NCI-H146 treated with DMSO at 0.1 percent for 48 hours (cell line): ENCODE data around the gene PLPP3.

Experiments used
- DNase-seq: peaks from one replicate; lab custom pipeline; 2025; ENCODE audit not compliant: unreplicated experiment; lab: John Stamatoyannopoulos, UW

The PLPP3 gene

DNA sequence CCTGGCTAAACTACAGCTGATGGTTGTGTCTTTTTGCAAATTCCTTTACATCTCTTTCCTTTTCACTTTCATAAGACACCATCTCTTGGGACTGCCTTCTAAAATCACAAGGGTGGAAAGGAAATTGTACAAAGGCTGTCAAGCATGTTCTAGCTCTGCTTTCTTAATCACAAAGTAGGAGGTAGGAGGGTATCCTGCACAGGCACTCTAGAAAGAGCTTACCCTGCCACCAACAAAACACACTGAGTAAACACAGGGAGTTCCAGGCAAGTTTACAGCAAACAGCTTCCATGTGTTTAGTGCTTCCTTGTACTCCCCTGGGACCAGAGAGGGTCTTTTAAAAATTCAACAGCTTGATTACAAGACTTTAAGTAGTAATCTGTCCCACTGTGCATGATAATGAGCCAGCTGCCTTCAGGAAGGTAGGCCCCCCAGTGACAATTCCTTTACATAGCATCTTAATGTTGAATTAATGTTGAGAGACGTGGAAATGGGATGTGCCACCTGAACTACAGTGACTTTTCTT is 2.4 kb downstream of the PLPP3 start:
- DNase-seq = no peak

DNA sequence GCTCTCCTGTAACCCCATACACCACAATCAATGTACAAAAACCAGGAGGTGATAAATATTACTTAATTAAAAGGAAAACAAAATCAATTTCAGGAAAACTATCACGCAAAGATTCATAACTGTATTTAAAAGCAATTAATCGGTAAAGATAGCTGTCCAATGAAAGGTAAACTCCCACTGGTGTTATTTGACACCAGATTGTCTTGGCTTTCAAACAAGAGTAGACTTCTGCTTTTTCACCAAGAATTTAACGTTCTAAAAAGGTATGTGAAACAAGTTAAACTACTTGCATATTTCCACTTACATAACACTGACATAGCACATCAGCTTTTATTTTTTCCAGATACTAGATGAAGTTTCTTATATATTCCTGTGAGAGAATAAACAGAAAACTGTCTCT is 3.5 kb downstream of the PLPP3 start:
- no peak for DNase-seq

- DNase-seq = no peak
These were observed 4.6 kb downstream of the PLPP3 start for GRCh38 chr1:56574794-56575193.

DNA sequence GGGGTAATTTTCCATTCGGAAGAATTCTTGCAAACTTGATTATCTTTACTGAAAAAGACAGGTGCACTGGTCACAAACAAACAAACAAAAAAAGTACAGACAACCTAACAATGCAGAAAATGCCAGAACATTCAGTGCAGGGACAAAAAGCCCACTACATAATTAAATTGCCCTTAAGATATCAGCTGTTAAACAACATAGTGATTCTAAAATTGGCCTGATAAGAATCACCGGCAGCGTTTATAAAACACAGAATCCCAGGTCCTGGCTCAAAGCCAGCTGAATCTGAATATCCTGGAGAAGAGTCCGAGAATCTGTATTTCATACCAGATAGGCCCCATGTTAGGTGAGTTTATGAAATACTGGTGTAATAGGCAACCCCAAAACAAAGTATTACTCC is 6.1 kb downstream of the PLPP3 start:
- no peak for DNase-seq

- DNase-seq = no peak
These were observed 6.9 kb downstream of the PLPP3 start for GRCh38 chr1:56572334-56573050.

DNA sequence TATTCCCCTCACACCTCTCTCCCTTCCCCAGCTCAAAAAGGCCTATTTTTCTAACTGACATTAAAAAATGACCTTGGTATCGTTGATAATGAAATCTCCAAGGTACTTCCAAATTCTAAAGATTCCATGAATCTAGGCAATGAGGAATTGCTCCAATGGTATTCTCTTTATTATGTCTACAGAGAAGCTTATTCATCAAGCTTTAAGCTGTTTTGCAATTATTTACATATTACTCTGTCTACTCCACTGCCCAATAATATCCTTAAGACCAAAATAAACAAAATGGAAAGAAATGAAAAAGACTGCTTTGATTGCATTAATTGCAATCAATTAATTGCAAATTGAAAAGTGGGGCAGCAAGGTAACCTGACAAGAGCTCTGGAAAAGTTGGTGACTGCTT is 7.9 kb downstream of the PLPP3 start:
- DNase-seq = no peak

DNA sequence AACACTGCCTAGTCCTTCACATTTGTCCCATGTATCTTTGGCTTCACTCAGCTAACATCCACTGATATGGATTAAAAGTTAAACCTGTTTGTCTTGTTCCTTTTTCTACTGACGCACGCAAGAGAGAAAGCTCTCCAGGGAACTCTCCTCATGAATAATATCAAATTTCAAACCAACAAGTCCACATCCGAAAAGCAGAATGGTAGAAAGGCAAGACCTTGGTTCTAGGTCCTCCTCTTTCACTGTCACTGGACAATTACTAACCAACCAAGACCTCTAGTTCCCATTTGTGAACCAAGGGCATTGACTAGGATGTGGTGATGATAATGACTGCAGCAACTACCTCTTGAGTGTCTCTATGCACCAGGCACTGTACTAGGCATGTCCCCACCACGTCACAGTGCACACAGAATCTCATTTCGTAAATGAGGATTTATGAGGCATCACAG is 8.4 kb downstream of the PLPP3 start:
- DNase-seq = no peak

GRCh38 chr1:56569661-56570060 is 9.7 kb downstream of the PLPP3 start:
- no peak for DNase-seq

- no peak for DNase-seq
These were observed 12.4 kb downstream of the PLPP3 start for GRCh38 chr1:56566994-56567393.

- DNase-seq = no peak
These were observed 13.2 kb downstream of the PLPP3 start for GRCh38 chr1:56566061-56566744.

DNA sequence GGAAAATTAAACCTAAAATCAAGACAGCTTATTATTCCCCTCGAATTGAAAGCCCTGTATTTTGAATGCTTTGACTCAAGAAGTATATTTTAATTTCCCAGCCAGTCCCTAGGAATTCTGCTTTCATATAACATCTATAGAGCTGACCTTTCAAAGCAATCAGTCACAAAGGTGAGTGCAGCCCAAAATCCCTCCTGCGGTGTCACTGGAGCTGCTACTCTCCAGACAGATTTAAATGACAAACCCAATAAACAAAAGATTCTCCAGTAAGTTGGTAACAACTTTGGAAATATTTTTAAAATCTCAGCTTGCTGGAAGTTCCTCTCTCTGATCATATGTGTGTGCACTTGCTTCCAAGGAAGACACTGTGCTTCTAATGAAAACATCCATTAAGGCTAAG is 14.7 kb downstream of the PLPP3 start:
- DNase-seq = no peak

DNA sequence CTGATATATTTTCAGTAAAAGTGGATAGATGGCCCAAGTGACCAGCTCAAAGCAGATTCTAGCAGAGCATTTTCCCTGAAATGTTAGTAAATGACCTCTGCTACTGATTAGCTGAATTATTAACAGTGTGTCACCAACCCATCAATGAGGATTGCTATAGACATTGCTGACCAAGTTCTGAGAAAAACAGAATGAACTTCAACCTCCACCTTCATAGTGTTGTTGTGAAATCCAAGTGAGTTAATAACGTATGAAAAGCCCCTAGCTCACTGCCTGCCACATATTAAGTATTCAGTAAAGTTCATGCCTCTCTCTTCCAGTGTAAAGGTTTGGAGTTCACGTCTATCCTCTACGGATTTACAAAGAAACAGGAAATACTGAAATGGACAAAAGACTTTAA is 15.8 kb downstream of the PLPP3 start:
- no peak for DNase-seq

DNA sequence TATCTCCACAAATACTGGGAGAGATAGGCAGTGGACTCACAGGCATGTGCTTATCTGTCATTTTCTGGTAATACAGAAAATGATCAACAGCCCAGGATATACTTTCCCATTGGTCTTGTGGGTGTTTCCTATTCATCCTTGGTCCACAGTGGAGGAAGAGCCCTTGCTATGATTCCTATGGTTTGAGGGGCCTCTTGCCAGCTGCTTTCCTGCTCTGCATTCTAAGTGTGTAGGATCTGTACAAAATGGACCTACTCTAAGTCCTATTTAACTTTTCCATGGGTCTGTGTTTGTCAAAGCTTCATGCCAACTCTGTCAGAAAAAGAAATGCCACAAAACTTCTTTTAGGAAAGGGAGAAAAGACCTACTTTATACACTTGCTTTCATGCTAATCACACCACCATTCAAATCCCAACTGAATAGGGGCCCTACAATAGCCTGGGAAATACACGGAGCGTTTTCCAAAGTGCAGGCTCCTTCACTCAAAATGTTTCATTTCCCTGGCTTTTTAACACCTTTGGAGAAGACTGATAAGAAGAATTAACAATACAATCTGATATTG is 16.4 kb downstream of the PLPP3 start:
- DNase-seq = no peak

- DNase-seq = no peak
These were observed 17.9 kb downstream of the PLPP3 start for GRCh38 chr1:56561227-56562019.

DNA sequence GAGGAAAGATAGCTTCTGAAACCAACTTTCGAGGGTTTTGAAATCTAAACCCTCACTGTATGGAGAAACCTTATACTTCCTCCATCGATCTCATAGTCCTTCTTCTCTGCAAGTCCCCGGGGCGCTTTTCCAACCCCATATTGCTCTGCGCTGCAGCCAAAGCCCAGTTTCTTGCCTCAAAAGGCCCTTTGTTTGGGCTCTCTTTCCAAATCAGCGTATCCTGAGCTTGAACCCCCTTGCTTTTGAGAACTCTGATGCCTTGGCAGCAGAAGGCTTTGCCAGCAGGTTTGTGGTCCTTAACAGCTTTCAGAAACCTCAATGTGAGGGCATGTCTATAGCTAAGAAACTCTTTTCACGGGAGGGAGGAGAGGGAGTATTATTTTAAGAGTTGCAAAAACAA is 21.6 kb downstream of the PLPP3 start:
- DNase-seq = no peak

DNA sequence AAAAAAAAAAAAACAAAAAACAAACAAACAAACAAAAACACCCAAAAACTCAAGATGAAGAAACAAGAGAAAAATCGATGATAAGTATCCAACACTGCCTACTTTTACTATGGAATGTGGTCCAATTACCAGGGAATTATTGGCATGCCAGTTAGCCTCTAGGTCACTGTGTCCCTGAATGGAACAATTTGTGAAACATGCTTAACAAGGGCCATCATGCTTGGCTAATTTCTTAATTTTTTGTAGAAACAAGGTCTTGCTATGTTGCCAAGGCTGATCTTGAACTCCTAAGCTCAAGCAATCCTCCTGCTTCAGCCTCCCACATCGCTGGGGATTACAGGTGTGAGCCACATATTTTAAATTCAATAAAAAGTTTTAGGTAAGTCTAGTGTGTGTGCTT is 23.9 kb downstream of the PLPP3 start:
- no peak for DNase-seq

- DNase-seq = no peak
These were observed 26.3 kb downstream of the PLPP3 start for GRCh38 chr1:56553046-56553445.

DNA sequence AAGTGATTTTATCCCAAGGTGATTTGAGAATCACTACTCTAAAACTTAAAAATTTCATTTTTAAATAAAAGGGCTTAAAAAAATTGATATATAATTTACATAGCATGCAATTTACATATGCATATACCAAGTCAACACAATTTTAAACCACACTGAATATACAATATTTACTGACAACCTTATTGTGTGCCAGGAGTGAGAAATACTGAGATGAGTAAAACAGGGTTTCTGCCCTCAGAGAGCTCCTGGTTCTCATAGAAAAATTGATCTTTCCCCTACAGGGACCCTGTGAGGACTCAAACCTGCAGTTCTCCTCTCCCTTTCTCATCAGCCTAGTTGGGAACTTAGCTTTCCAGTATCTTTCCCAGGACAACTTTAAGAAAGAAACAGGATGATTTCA is 27.0 kb downstream of the PLPP3 start:
- no peak for DNase-seq

- DNase-seq = no peak
These were observed 27.7 kb downstream of the PLPP3 start for GRCh38 chr1:56551691-56552090.

- DNase-seq = no peak
These were observed 28.5 kb downstream of the PLPP3 start for GRCh38 chr1:56550859-56551188.

- no peak for DNase-seq
These were observed 29.1 kb downstream of the PLPP3 start for GRCh38 chr1:56550138-56550858.
